Measurements from ENCODE around the gene RAD51B.

Gene RAD51B

GRCh38 chr14:67887478-67887877 lies 67.9 kb downstream of the RAD51B start:
- no peaks in the 10 kb centered on the region for H3K9me3 Mint-ChIP-seq
- no peak for DNase-seq
- H3K4me1 Mint-ChIP-seq (ENCODE audit: low read depth in 2 of 2) = peaks cover 4 to 10% of the 10 kb centered on the region in 2 donors
- H3K36me3 Mint-ChIP-seq (ENCODE audit: insufficient read depth) = no peaks in the 10 kb centered on the region
- ATAC-seq (replicated peaks) = no peak
- no peaks in the 10 kb centered on the region for H3K27me3 Mint-ChIP-seq
- H3K27ac Mint-ChIP-seq = peak overlapping the region in 1 of 2 donors; percentile 25
- H3K4me3 Mint-ChIP-seq = no peak overlapping the region

GRCh38 chr14:67889455-67889854 lies 69.9 kb downstream of the RAD51B start:
- Mint-ChIP-seq H3K27me3 (no peaks in the 10 kb centered on the region), H3K9me3 (no peaks in the 10 kb centered on the region), H3K27ac (no peak overlapping the region), H3K4me3 (no peak overlapping the region), H3K4me1 (ENCODE audit: low read depth in 2 of 2) (no peaks in the 10 kb centered on the region), H3K36me3 (ENCODE audit: insufficient read depth) (no peaks in the 10 kb centered on the region)
- ATAC-seq (replicated peaks) = no peak
- DNase-seq = no peak

GRCh38 chr14:67892466-67893100 lies 73.0 kb downstream of the RAD51B start:
- Mint-ChIP-seq H3K4me3 (no peak overlapping the region), H3K27ac (no peak overlapping the region), H3K9me3 (no peaks in the 10 kb centered on the region), H3K27me3 (no peaks in the 10 kb centered on the region), H3K4me1 (ENCODE audit: low read depth in 2 of 2) (peaks cover 4 to 6% of the 10 kb centered on the region in 2 donors), H3K36me3 (ENCODE audit: insufficient read depth) (no peaks in the 10 kb centered on the region)
- no peak for DNase-seq
- ATAC-seq (replicated peaks) = no peak

GRCh38 chr14:67900231-67900630 lies 80.7 kb downstream of the RAD51B start:
- peaks cover 0 to 2% of the 10 kb centered on the region in 2 donors for H3K9me3 Mint-ChIP-seq
- peaks cover 4 to 6% of the 10 kb centered on the region in 2 donors for H3K4me1 Mint-ChIP-seq (ENCODE audit: low read depth in 2 of 2)
- no peak overlapping the region for H3K27ac Mint-ChIP-seq
- H3K36me3 Mint-ChIP-seq (ENCODE audit: insufficient read depth) = no peaks in the 10 kb centered on the region
- H3K27me3 Mint-ChIP-seq = no peaks in the 10 kb centered on the region
- no peak overlapping the region for H3K4me3 Mint-ChIP-seq
- ATAC-seq (replicated peaks) (no peak), DNase-seq (no peak)

- no peaks in the 10 kb centered on the region for H3K36me3 Mint-ChIP-seq (ENCODE audit: insufficient read depth)
- no peak overlapping the region for H3K4me3 Mint-ChIP-seq
- no peak for DNase-seq
- H3K9me3 Mint-ChIP-seq = no peaks in the 10 kb centered on the region
- no peak for ATAC-seq (replicated peaks)
- H3K27me3 Mint-ChIP-seq = no peaks in the 10 kb centered on the region
- no peaks in the 10 kb centered on the region for H3K4me1 Mint-ChIP-seq (ENCODE audit: low read depth in 2 of 2)
- no peak overlapping the region for H3K27ac Mint-ChIP-seq
Observed at GRCh38 chr14:67908052-67908754, 88.6 kb downstream of the RAD51B start.

GRCh38 chr14:67911562-67911961 lies 92.0 kb downstream of the RAD51B start:
- no peaks in the 10 kb centered on the region for H3K4me1 Mint-ChIP-seq (ENCODE audit: low read depth in 2 of 2)
- no peak overlapping the region for H3K27ac Mint-ChIP-seq
- no peaks in the 10 kb centered on the region for H3K9me3 Mint-ChIP-seq
- ATAC-seq (replicated peaks) (no peak), DNase-seq (no peak)
- H3K4me3 Mint-ChIP-seq = no peak overlapping the region
- no peaks in the 10 kb centered on the region for H3K27me3 Mint-ChIP-seq
- no peaks in the 10 kb centered on the region for H3K36me3 Mint-ChIP-seq (ENCODE audit: insufficient read depth)

- Mint-ChIP-seq H3K4me3 (no peak overlapping the region), H3K9me3 (no peaks in the 10 kb centered on the region), H3K4me1 (ENCODE audit: low read depth in 2 of 2) (no peaks in the 10 kb centered on the region), H3K27ac (no peak overlapping the region), H3K27me3 (no peaks in the 10 kb centered on the region), H3K36me3 (ENCODE audit: insufficient read depth) (no peaks in the 10 kb centered on the region)
- ATAC-seq (replicated peaks) (no peak), DNase-seq (no peak)
Observed at GRCh38 chr14:67916430-67916829, 96.9 kb downstream of the RAD51B start.

GRCh38 chr14:67917006-67917405 lies 97.4 kb downstream of the RAD51B start:
- ATAC-seq (replicated peaks) (no peak), DNase-seq (no peak)
- no peaks in the 10 kb centered on the region for H3K27me3 Mint-ChIP-seq
- no peak overlapping the region for H3K27ac Mint-ChIP-seq
- no peaks in the 10 kb centered on the region for H3K9me3 Mint-ChIP-seq
- H3K36me3 Mint-ChIP-seq (ENCODE audit: insufficient read depth) = no peaks in the 10 kb centered on the region
- H3K4me3 Mint-ChIP-seq = no peak overlapping the region
- H3K4me1 Mint-ChIP-seq (ENCODE audit: low read depth in 2 of 2) = no peaks in the 10 kb centered on the region

- Mint-ChIP-seq H3K27ac (no peak overlapping the region), H3K27me3 (no peaks in the 10 kb centered on the region), H3K9me3 (no peaks in the 10 kb centered on the region), H3K36me3 (ENCODE audit: insufficient read depth) (no peaks in the 10 kb centered on the region), H3K4me1 (ENCODE audit: low read depth in 2 of 2) (no peaks in the 10 kb centered on the region), H3K4me3 (no peak overlapping the region)
- no peak for ATAC-seq (replicated peaks)
- no peak for DNase-seq
Observed at GRCh38 chr14:67918838-67919237, 99.3 kb downstream of the RAD51B start.

GRCh38 chr14:67919259-67920032 lies 99.9 kb downstream of the RAD51B start:
- H3K4me1 Mint-ChIP-seq (ENCODE audit: low read depth in 2 of 2) = no peaks in the 10 kb centered on the region
- no peak for DNase-seq
- no peaks in the 10 kb centered on the region for H3K36me3 Mint-ChIP-seq (ENCODE audit: insufficient read depth)
- H3K4me3 Mint-ChIP-seq = no peak overlapping the region
- no peaks in the 10 kb centered on the region for H3K27me3 Mint-ChIP-seq
- H3K9me3 Mint-ChIP-seq = no peaks in the 10 kb centered on the region
- H3K27ac Mint-ChIP-seq = no peak overlapping the region
- no peak for ATAC-seq (replicated peaks)

GRCh38 chr14:67926821-67927220 lies 107.2 kb downstream of the RAD51B start:
- Mint-ChIP-seq H3K27me3 (no peaks in the 10 kb centered on the region), H3K9me3 (no peaks in the 10 kb centered on the region), H3K27ac (no peak overlapping the region), H3K36me3 (ENCODE audit: insufficient read depth) (no peaks in the 10 kb centered on the region), H3K4me3 (no peak overlapping the region), H3K4me1 (ENCODE audit: low read depth in 2 of 2) (no peaks in the 10 kb centered on the region)
- ATAC-seq (replicated peaks) (no peak), DNase-seq (no peak)

GRCh38 chr14:67927244-67927643 lies 107.7 kb downstream of the RAD51B start:
- Mint-ChIP-seq H3K27ac (no peak overlapping the region), H3K4me3 (no peak overlapping the region), H3K9me3 (no peaks in the 10 kb centered on the region), H3K36me3 (ENCODE audit: insufficient read depth) (no peaks in the 10 kb centered on the region), H3K27me3 (no peaks in the 10 kb centered on the region), H3K4me1 (ENCODE audit: low read depth in 2 of 2) (no peaks in the 10 kb centered on the region)
- no peak for ATAC-seq (replicated peaks)
- no peak for DNase-seq

- Mint-ChIP-seq H3K4me3 (no peak overlapping the region), H3K9me3 (no peaks in the 10 kb centered on the region)
- no peak for ATAC-seq (replicated peaks)
Observed at GRCh38 chr14:67928375-67928774, 108.8 kb downstream of the RAD51B start.

More at GRCh38 chr14:67928375-67928774, 108.8 kb downstream of the RAD51B start:
- Mint-ChIP-seq H3K4me1 (ENCODE audit: low read depth in 2 of 2) (no peaks in the 10 kb centered on the region), H3K36me3 (ENCODE audit: insufficient read depth) (no peaks in the 10 kb centered on the region), H3K27ac (no peak overlapping the region), H3K27me3 (no peaks in the 10 kb centered on the region)
- no peak for DNase-seq

Data from effector memory CD8-positive, alpha-beta T cell (primary cell).